Stimulated activated CD4-positive, alpha-beta T cell treated with anti-CD3 and anti-CD28 coated beads, Interleukin-12 subunit alpha, Interleukin-12 subunit beta, amount 100 ng/mL, for 24 hours (primary cell): Measurements from ENCODE around the gene RESP18.
"Not testable (repeated sequence)": the region's sequence is repeated elsewhere in the genome, so short reads cannot be mapped to it uniquely, and the experiment has no call there.

Experiments used
- DNase-seq, 2 experiments: peaks; one replicate each; pipeline ENCODE4 v3.0.0-alpha.2; 2020; ENCODE audit warnings: low read depth in 2 of 2

The RESP18 gene

DNA sequence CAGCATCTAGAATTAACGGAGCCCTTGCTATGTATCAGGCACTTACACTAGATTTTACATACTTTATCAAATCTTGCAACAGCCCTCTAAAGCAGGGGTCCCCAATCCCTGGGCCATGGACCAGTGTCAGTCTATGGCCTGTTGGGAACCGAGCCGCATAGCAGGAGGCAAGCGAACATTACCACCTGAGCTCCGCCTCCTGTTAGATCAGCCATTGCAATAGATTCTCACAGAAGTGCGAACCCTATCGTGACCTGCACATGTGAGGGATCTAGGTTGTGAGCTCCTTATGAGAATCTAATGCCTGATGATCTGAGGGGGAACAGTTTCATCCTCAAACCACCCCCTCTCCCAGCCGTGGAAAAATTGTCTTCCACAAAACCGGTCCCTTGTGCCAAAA, 39.9 kb downstream of the RESP18 start:
- DNase-seq: no peak

- no peak for DNase-seq
These were observed 40.5 kb downstream of the RESP18 start for GRCh38 chr2:219291910-219292490.

- no peak for DNase-seq
These were observed 41.1 kb downstream of the RESP18 start for GRCh38 chr2:219291394-219291793.

GRCh38 chr2:219290381-219291171, 42.0 kb downstream of the RESP18 start:
- no peak for DNase-seq

DNA sequence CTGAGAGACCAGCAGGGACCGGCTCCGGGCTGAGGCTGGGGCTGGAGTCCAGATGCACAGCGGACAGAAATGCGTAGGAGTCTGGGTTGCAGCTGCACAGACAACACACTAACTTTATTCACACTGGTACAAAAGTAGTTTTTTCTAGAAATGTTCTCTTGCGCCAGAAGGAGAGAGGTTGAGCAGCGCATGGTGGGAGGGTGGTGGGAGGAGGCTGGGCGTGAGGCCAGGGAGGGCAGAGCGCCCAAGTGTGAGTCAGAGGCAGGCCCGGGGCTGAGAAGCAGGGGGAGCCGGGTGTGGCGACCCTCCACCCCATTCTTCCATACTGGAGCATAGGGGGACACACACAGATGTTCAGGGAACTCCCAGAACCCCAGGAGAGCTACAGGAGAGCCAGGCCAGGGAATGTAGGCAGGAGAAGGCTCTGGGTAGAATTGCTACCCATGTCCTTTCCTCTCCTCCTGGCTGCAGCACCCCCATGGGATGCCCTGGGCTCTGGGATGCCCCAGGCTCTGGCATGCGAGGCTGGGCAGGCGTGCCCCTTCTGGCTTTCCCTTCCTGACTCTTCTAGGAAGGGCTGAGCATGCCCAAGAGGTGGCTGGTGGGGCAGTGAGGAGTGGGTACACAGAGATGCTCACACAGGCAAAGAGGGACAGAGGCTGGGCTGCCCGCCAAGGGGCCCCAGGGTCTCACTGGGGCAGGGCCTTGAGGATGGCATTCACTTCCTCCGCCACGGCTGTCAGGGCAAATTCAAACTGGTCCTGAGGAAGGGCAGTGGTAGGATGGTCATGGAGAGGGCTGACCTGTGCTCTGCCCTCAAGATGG, 42.8 kb downstream of the RESP18 start:
- DNase-seq: no peak

GRCh38 chr2:219289195-219289536, 43.4 kb downstream of the RESP18 start:
- DNase-seq: no peak

- DNase-seq: no peak
These were observed 44.8 kb downstream of the RESP18 start for GRCh38 chr2:219287580-219288265.

- not testable (repeated sequence) for DNase-seq
These were observed 45.5 kb downstream of the RESP18 start for GRCh38 chr2:219287116-219287440.

DNA sequence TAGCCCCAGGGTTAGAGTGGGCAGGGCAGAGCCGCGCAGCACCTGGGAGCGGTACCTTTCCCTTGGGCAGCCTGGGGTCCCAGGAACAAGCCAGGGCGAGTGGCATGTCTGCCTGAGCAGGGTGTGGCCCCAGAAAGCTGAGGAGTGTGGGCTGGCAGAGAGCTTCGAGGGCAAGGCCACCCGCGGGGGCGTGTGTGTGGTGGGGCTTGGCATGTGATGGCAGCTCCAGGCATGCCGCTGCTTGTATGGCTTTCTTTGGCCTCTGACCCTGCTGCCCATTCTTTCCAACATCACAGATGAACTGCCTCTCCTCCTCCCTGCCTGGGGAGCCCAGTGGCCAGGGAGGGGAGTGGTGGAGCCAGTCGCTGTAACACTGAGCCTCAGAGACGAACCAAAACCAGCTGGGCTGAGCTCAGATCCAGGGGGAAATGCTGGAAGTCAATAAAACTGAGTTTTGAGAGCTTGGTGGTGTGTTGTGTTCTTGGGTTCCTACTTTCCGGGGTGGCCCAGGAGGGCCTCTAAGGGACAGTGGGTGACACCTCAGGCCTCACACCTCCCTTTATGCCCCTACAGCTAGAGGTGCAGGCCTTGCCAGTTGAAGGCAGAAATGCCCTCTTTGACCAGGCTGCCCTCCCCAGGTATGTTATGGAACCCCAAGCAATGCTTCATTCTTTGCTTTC, 46.0 kb downstream of the RESP18 start:
- DNase-seq: no peak

DNA sequence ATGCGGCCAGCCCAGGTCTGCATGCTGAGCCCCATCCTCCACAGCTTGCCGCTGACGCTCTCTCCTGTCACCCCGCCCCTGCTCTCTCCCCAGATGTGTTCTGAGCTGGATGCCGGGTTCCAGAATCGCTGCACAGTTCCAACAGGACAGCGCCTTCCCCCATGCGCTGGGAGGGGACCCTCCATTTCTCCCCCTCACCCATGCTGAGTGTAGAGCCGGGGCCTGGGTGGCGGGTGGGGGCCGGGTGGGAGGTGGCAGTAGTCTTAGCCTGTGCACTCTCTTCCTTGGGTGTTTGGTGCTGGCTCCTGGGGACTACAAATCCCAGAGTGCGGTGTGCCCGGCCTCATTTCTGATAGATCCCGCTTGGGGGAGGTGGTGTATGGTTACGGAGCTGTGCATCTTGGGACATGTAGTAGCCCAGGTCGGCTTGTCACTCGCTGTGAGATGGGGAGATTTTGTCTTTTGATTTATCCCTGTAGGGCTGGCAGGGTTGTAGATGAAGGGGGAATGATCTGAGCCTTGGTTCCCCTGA, 46.6 kb downstream of the RESP18 start:
- DNase-seq: no peak

- no peak for DNase-seq
These were observed 47.2 kb downstream of the RESP18 start for GRCh38 chr2:219285373-219285735.

- DNase-seq: no peak
These were observed 47.8 kb downstream of the RESP18 start for GRCh38 chr2:219284501-219285372.

DNA sequence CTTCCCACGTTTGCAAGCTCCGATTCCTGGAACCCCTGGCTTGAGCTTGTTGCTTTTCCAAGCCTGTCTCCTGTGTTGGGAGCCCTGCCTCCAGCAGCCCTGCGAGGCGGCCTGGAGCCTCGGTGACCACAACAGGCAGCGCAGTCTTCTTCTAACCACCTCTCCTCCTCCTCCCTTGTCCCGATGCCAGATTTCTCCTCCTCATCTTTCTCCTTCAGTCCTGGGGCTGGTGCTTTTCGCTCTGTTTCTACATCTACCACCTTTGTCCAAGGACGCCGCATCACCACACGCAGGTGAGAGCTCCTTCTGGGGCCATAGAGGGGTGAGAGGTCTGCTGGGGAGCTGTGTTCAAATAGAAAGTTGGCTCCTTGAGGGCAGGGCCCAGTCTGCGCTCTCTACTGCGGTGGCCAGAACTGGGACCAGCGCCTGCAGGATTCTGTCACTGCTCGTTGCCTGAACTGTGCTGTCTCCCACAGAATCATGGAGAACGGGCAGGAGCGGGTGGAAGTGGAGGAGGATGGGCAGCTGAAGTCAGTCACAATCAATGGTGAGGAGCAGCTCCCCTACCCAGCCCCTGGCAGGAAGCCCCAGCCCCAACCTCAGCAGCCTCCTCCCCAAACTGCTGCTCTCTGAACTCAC, 49.5 kb downstream of the RESP18 start:
- no peak for DNase-seq

DNA sequence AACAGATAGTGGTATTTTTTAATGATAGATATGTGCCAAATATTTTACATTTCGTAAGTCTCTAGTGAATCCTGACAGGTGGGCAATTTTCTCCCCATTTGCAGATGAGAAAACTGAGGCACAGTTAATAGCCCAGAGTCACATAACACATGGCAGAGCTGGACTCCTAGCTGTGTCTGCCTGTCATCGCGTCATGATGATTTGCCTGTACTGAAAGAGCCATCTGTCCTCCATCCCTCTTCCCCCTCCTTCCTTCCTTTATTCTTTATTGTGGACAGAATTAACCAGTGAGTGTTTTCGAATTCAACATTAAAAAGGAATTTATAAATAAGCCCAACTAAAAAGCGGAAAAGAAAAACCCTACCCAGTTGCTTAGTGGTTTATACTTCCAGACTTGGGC, 50.2 kb downstream of the RESP18 start:
- DNase-seq: no peak

DNA sequence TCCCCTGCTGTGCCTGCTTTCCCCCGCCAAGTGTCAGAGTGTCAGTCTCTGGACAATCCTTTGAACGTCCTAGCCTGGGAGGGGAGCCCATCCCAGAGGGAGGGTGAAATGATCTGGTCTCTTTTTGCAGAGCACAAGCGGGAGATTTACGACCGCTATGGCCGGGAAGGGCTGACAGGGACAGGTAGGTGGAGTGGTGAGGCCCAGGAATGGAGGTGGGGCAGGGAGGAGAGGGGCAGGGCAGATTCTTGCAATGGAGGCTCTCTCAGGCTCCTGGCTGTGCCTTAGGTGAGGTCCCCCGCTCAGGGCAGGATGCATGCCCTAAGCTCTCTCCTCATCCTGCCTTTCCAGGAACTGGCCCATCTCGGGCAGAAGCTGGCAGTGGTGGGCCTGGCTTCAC, 51.0 kb downstream of the RESP18 start:
- DNase-seq: no peak

- no peak for DNase-seq
These were observed 51.9 kb downstream of the RESP18 start for GRCh38 chr2:219280651-219281050.

DNA sequence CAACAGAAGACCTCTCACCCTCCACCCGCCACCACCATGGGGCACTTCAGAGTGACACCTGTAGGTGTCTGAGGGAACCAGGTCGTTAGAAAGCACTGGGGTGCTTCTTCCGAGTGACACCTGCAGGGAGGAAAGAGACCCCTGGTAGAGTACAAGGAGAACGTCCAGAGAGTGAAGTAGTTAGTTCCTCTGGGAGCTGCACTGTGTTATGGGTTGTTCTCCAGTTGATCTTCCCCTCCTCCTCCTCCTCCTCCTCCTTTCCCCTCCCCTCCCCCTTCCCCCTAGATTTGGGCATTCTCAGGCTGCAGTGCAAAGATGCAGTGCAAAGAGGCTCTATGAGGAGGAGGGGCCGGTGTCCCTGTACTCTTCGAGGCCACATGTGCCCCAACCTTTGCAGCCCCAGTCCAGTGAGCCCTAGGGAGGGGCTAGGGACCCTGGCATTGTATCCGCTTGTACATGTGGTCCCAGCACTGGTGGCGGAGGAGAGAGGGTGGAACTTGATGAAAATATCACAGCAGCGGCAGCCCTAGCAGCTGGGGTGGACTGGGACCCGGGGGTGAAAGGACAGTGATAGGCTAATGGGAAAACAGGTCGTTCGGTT, 52.5 kb downstream of the RESP18 start:
- no peak for DNase-seq

GRCh38 chr2:219279151-219279915, 53.2 kb downstream of the RESP18 start, which contains the start of gene DNAJB2:
Gene DNAJB2 (plus strand): TSS chr2:219279366. CDS start chr2:219279834, 468 bp downstream.
- peak; percentile 98 for DNase-seq

DNA sequence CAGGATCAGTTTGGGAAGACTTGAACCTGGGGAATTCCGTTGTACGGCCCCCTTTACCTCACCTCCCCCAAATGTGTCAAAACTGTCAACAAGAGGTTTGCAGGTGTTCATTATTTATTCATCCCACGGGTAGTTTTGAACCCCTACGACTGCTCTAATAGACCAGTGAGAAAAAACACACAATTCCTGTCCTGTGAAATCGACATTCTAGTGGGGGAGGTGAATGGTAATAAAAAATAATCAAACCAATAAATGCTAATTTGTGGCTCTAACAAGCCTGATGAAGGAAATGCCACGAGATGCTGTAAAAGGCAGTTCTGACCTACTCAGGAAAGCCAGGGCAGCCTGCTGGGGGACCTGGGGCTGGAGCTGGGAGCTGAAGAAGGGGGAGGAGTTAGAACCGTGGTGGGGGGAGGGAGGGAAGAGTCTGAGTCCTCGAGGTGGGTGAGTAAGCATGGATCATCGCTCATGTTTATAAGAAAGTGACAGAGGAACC, 53.8 kb downstream of the RESP18 start:
- no peak for DNase-seq
